GM12892 (cell line): ENCODE results near the gene SORT1.
"Not testable (repeated sequence)": the region's sequence is repeated elsewhere in the genome, so short reads cannot be mapped to it uniquely, and the experiment has no call there.

Source experiments
- DNase-seq: peaks from one replicate; pipeline ENCODE4 v3.0.0; 2011; ENCODE audit not compliant: insufficient read length
- FAIRE-seq: peaks from 2 replicates; lab custom pipeline; 2011; peaks lifted over from hg19 to GRCh38; lab: Jason Lieb, UNC
- POLR2A ChIP-seq: IDR thresholded peaks from 2 replicates; pipeline ENCODE4 v1.6.1; 2011; ENCODE audit warnings: low read depth, low read length, control low read depth
- POLR2AphosphoS5 ChIP-seq: IDR thresholded peaks from 2 replicates; pipeline ENCODE4 v1.6.1; 2011; ENCODE audit warnings: low read depth, low read length, control low read depth
- TAF1 ChIP-seq: IDR thresholded peaks from 2 replicates; pipeline ENCODE4 v1.6.1; 2011; ENCODE audit warnings: low read depth, mild to moderate bottlenecking, control low read depth, low read length, borderline replicate concordance

Gene SORT1

GRCh38 chr1:109388208-109388711, 9.5 kb downstream of the SORT1 start:
- FAIRE-seq (no peak), DNase-seq (no peak)
- TF ChIP-seq TAF1 (no peak), POLR2AphosphoS5 (no peak), POLR2A (no peak)

- FAIRE-seq = no peak
- TF ChIP-seq TAF1 (no peak), POLR2AphosphoS5 (no peak), POLR2A (no peak)
- no peak for DNase-seq
Measured at GRCh38 chr1:109386054-109386717, 11.5 kb downstream of the SORT1 start.

GRCh38 chr1:109385417-109385816, 12.3 kb downstream of the SORT1 start:
- DNase-seq (no peak), FAIRE-seq (no peak)
- TF ChIP-seq TAF1 (no peak), POLR2AphosphoS5 (no peak), POLR2A (no peak)

- FAIRE-seq (no peak), DNase-seq (no peak)
- TF ChIP-seq POLR2A (no peak), POLR2AphosphoS5 (no peak), TAF1 (no peak)
Measured at GRCh38 chr1:109383854-109384253, 13.9 kb downstream of the SORT1 start.

- FAIRE-seq = no peak
- TF ChIP-seq POLR2A = no peak
- no peak for DNase-seq
Measured at GRCh38 chr1:109383087-109383779, 14.5 kb downstream of the SORT1 start.

- TF ChIP-seq TAF1 (no peak), POLR2A (no peak), POLR2AphosphoS5 (no peak)
- FAIRE-seq (no peak), DNase-seq (no peak)
Measured at GRCh38 chr1:109381573-109381972, 16.1 kb downstream of the SORT1 start.

GRCh38 chr1:109379907-109380306, 17.8 kb downstream of the SORT1 start:
- no peak for TF ChIP-seq POLR2A
- FAIRE-seq (no peak), DNase-seq (no peak)

- FAIRE-seq (no peak), DNase-seq (no peak)
- TF ChIP-seq POLR2A = no peak
- TF ChIP-seq POLR2AphosphoS5 = no peak
- no peak for TF ChIP-seq TAF1
Measured at GRCh38 chr1:109379422-109379821, 18.3 kb downstream of the SORT1 start.

GRCh38 chr1:109377698-109378097, 20.0 kb downstream of the SORT1 start:
- FAIRE-seq (no peak), DNase-seq (no peak)
- TF ChIP-seq POLR2AphosphoS5 (no peak), POLR2A (no peak), TAF1 (no peak)

GRCh38 chr1:109373696-109374095, 24.0 kb downstream of the SORT1 start:
- DNase-seq, FAIRE-seq: not testable (repeated sequence)

GRCh38 chr1:109373126-109373525, 24.6 kb downstream of the SORT1 start:
- DNase-seq (no peak), FAIRE-seq (no peak)
- TF ChIP-seq TAF1 = no peak
- no peak for TF ChIP-seq POLR2A
- TF ChIP-seq POLR2AphosphoS5 = no peak

GRCh38 chr1:109372281-109372680, 25.4 kb downstream of the SORT1 start:
- no peak for DNase-seq
- TF ChIP-seq POLR2AphosphoS5 = no peak
- TF ChIP-seq POLR2A = no peak
- no peak for TF ChIP-seq TAF1
- no peak for FAIRE-seq
